GM12878 (cell line): ENCODE data around the gene TSPYL4. TPM values are rescaled to one million over a fixed set of nuclear protein-coding genes. Genes with fewer than 3 reads are reported as not detected.
A peak's percentile ranks its signal among the peaks of the same experiment; 100 is the strongest.

Source experiments
- ATAC-seq: fragments of 200-7000 bp; cut with Tn5 transposase; 3 replicates; pipeline ENCODE4 v1.9.1; 2020; ENCODE audit warnings: mild to moderate bottlenecking, moderate library complexity
- BruUV-seq: library from RNA; stranded (reverse); fragments of 400-500 nt; replicated peaks from 2 replicates; lab custom pipeline; 2021; lab: Mats Ljungman, UMichigan
- CTCF ChIA-PET: fragments of 300-600 bp; sonication (Branson Sonifier 250); formaldehyde crosslinking; extraction: SDS; loops from one replicate; lab custom pipeline; 2021; ENCODE audit warnings: inconsistent platforms; lab: Yijun Ruan, JAX
- POLR2A ChIA-PET: fragments of 350-600 bp; formaldehyde crosslinking; extraction: SDS; loops from one replicate; lab custom pipeline; 2021; ENCODE audit warnings: inconsistent platforms; lab: Charles Lee
- RAD21 ChIA-PET: fragments of 300-600 bp; sonication (Branson Sonifier 250); formaldehyde crosslinking; loops from one replicate; lab custom pipeline; 2023; ENCODE audit warnings: antibody characterized with exemption; ENCODE audit not compliant: unreplicated experiment; lab: Charles Lee
- SMC1A ChIA-PET: fragments of 300-600 bp; sonication (Branson Sonifier 250); formaldehyde crosslinking; loops from one replicate; lab custom pipeline; 2023; ENCODE audit not compliant: unreplicated experiment, uncharacterized antibody; lab: Charles Lee
- DNase-seq: peaks from one replicate; pipeline ENCODE4 v3.0.0-alpha.2; 2011; ENCODE audit warnings: low read depth, low spot score
- FAIRE-seq: peaks from 3 replicates; lab custom pipeline; 2011; peaks lifted over from hg19 to GRCh38; lab: Jason Lieb, UNC
- H2AFZ ChIP-seq: 2 replicates; pipeline ENCODE4 v1.6.0; 2011; ENCODE audit warnings: low read depth, low read length, control low read depth; ENCODE audit not compliant: control insufficient read depth
- H3K27ac ChIP-seq: 2 replicates; pipeline ENCODE4 v1.5.1; 2011; ENCODE audit warnings: control low read depth; ENCODE audit not compliant: control insufficient read depth, insufficient read depth
- H3K27me3 ChIP-seq, 2 experiments: replicated peaks in 1 of 2; 2 replicates each; pipeline versions ENCODE4 v1.6.0 to v1.6.1; 2011; ENCODE audit warnings: low read length in 1 of 2; ENCODE audit not compliant: control insufficient read depth in 2 of 2, insufficient read depth in 2 of 2
- H3K36me3 ChIP-seq, 2 experiments: 2 replicates each; pipeline ENCODE4 v1.5.1; 2011; ENCODE audit warnings: low read length in 1 of 2; ENCODE audit not compliant: control insufficient read depth in 2 of 2, insufficient read depth in 2 of 2
- H3K4me1 ChIP-seq: 2 replicates; pipeline ENCODE4 v1.6.1; 2011; ENCODE audit warnings: mild to moderate bottlenecking, low read length, moderate library complexity, mixed read lengths; ENCODE audit not compliant: control insufficient read depth, insufficient read depth
- H3K4me2 ChIP-seq: 2 replicates; pipeline ENCODE4 v1.6.0; 2011; ENCODE audit warnings: control low read depth; ENCODE audit not compliant: control insufficient read depth, insufficient read depth
- H3K4me3 ChIP-seq: fragments of 200-600 bp; sonication (generic); 2 replicates; pipeline ENCODE4 v1.5.1; 2016
- H3K79me2 ChIP-seq: 2 replicates; pipeline ENCODE4 v1.6.0; 2011; ENCODE audit warnings: low read length; ENCODE audit not compliant: control insufficient read depth, insufficient read depth
- H3K9ac ChIP-seq: 2 replicates; pipeline ENCODE4 v1.8.0; 2011; ENCODE audit warnings: low read length, control low read depth, mixed read lengths; ENCODE audit not compliant: control insufficient read depth, insufficient read depth
- H3K9me3 ChIP-seq: replicated peaks from 3 replicates; pipeline ENCODE4 v1.5.1; 2011; ENCODE audit warnings: mild to moderate bottlenecking, low read length; ENCODE audit not compliant: control insufficient read depth, insufficient read depth
- H4K20me1 ChIP-seq: 2 replicates; pipeline ENCODE4 v1.6.0; 2011; ENCODE audit not compliant: control insufficient read depth, insufficient read depth
- IRF4 ChIP-seq: IDR thresholded peaks from 2 replicates; pipeline ENCODE4 v1.6.1; 2011; ENCODE audit warnings: low read depth, low read length
- PAX8 ChIP-seq: fragments of 450-650 bp; IDR thresholded peaks from 2 replicates; pipeline ENCODE4 v1.6.1; 2017; ENCODE audit warnings: mild to moderate bottlenecking, moderate library complexity
- POLR2AphosphoS2 ChIP-seq: IDR thresholded peaks from 2 replicates; pipeline ENCODE4 v1.6.1; 2011; ENCODE audit warnings: low read depth, mild to moderate bottlenecking, low read length, improper control_type of control experiment, moderate library complexity
- RCOR1 ChIP-seq: conservative IDR thresholded peaks from 2 replicates; pipeline ENCODE4 v1.6.1; 2012; ENCODE audit warnings: low read depth, low read length, improper control_type of control experiment
- SP1 ChIP-seq: IDR thresholded peaks from one replicate; pipeline ENCODE4 v1.6.1; 2011; ENCODE audit warnings: low read depth, low read length
- SREBF2 ChIP-seq: IDR thresholded peaks from 2 replicates; pipeline ENCODE4 v1.6.1; 2012; ENCODE audit warnings: mild to moderate bottlenecking, low read length
- YY1 ChIP-seq: IDR thresholded peaks from 2 replicates; pipeline ENCODE4 v1.6.1; 2011; ENCODE audit warnings: low read depth, mild to moderate bottlenecking, low read length
- WGBS: methylation state at CpG from one replicate; pipeline ENCODE4 v1.1.6; 2016; ENCODE audit warnings: low lambda C conversion rate; ENCODE audit not compliant: insufficient replicate concordance, insufficient coverage; ENCODE audit errors: missing lambda C conversion rate; 5-methylcytosine and 5-hydroxymethylcytosine counted together
- in situ Hi-C: fragments of 300-500 bp; cut with MboI; formaldehyde crosslinking; loops from 9 replicates; pipeline ENCODE4 v1.14.3; 2018; ENCODE audit warnings: mixed read lengths
- intact Hi-C: fragments of 100-400 bp; cut with micrococcal nuclease; formaldehyde crosslinking; loops from one replicate; pipeline ENCODE4 v1.14.2; 2022; ENCODE audit not compliant: unreplicated experiment
- polyA plus RNA-seq, 11 experiments: library from polyadenylated mRNA; depleted of rRNA in 4 of 11; unstranded in 6 of 11; stranded (reverse) in 5 of 11; fragments of >200 nt; fragmentation: Nextera tagmentation in 4 of 11; fragmentation: Illumina TruSeq in 1 of 11; extraction: Ambion mirVana in 4 of 11; extraction: Trizol in 1 of 11; gene quantifications; 1 replicate in 1 of 11; 2 replicates in 10 of 11; pipeline versions ENCODE4 v1.2.1 to v1.2.3, GENCODE V29; 2011 to 2016; ENCODE audit warnings: inconsistent platforms in 2 of 11, missing spikeins in 2 of 11, low read depth in 1 of 11
- total RNA-seq, 4 experiments: library from RNA; depleted of rRNA in 3 of 4; stranded (reverse); fragments of >200 nt in 3 of 4; fragmentation: Illumina TruSeq in 1 of 4; extraction: Trizol in 1 of 4; gene quantifications; 2 replicates each; pipeline versions ENCODE4 v1.2.1 to v1.2.3, GENCODE V29; 2013 to 2021

The TSPYL4 gene
- total and polyA plus RNA-seq, 10 of the 15 experiments (the other 5 are each of a cell fraction or from before 2014, with no cell fraction given) = 1.5 to 27.6 (median 20.0) TPM

DNA sequence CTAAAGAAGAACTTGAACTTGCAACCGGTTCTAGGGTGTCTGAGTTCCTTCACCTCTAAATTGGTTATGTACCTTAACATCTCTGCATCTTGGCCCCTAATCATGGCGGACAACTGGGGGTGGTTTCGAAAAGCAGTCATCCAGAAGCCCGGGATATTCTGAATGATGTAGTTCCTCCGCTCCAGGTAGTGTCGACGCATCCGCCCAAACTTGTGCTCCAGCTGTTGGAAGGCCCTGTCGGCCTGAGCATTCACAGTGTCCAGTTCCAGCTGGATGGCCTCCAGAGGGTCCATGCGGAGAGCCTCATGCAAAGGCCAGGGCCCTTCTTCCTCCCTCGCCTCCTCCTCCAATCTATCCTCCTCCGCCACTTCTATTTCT, 25.0 kb upstream of the TSPYL4 start:
- FAIRE-seq (no peak), DNase-seq (no peak), ATAC-seq (peak; percentile 7)
- Histone ChIP-seq H4K20me1 (peaks cover 7% of the 10 kb centered on the region; the same call in 1 of the 2 replicates), H3K9ac (peak overlapping the region; percentile 87), H3K9me3 (no peaks in the 10 kb centered on the region), H3K27ac (peak overlapping the region; percentile 96), H3K79me2 (peaks cover 57% of the 10 kb centered on the region), H3K27me3 (no peaks in the 10 kb centered on the region), H3K4me1 (no peaks in the 10 kb centered on the region), H3K36me3 (0 out of 4 replicates have a peak, but pooled peaks cover 0 to 3% of the 10 kb centered on the region in 2 experiments), H3K4me3 (peak overlapping the region; percentile 86), H3K4me2 (peak overlapping the region; percentile 75), H2AFZ (peak overlapping the region; percentile 93; the same call in 1 of the 2 replicates)
- POLR2A ChIA-PET = interaction anchor here (1.1 to 2.3 kb wide), 5 partner anchors 10 to 402 kb away, joined by 3 to 7 read pairs (median 4); partner anchors contain the start of gene KPNA5
- TF ChIP-seq YY1 (peak; percentile 63; the same call in 1 of the 2 replicates), SREBF2 (no peak), SP1 (no peak), RCOR1 (no peak), PAX8 (0 out of 2 replicates have a peak, but pooled peaks have one; percentile 10), POLR2AphosphoS2 (no peak), IRF4 (no peak)
- under 1% methylated on average over 12 of the region's 12 CpGs for WGBS
- RAD21 ChIA-PET = interaction anchor here (0.8 to 3.1 kb wide), 7 partner anchors 8 to 177 kb away, joined by 3 to 17 read pairs (median 6); partner anchors contain the start of gene TSPYL4
- BruUV-seq = no TSS peak
- SMC1A ChIA-PET = interaction anchor here (0.8 to 3.9 kb wide), 8 partner anchors 8 to 293 kb away, joined by 3 to 23 read pairs (median 4); partner anchors contain the start of gene RWDD1
- in situ Hi-C loops = loop anchor here (5.0 kb wide), 1 partner anchor 253 kb away; no protein-coding TSS in a partner anchor
- CTCF ChIA-PET = interaction anchor here (1.0 to 5.4 kb wide), 8 partner anchors 11 to 284 kb away, joined by 3 to 76 read pairs (median 3); no protein-coding TSS in a partner anchor
- intact Hi-C loops = loop anchor here (5.0 kb wide), 2 partner anchors 293 to 388 kb away; partner anchors contain the start of genes RWDD1 and ZUP1
